ENCODE measurements around the gene TJP3. TPM values are rescaled to one million over a fixed set of nuclear protein-coding genes. Genes with fewer than 3 reads are reported as not detected.

TJP3 gene
- total and polyA plus RNA-seq, 10 of the 15 experiments (the other 5 are each of a cell fraction or from before 2014, with no cell fraction given) = 0.04 to 1.2 (median 0.29) TPM; not detected in 6

GRCh38 chr19:3687774-3688706 is 20.1 kb upstream of the TJP3 start (continued):
- no peak for TF ChIP-seq E4F1 (IDR thresholded peaks at IDR 0.05; ENCODE audit: borderline replicate concordance, partially characterized antibody)
- no peak for TF ChIP-seq JUND (IDR thresholded peaks at IDR 0.05; ENCODE audit: low read depth, low read length)
- TF ChIP-seq ZBTB33 (IDR thresholded peaks at IDR 0.05) = no peak
- TF ChIP-seq ELK1 (IDR thresholded peaks at IDR 0.05; ENCODE audit: low read depth, low read length) = no peak
- no peak for TF ChIP-seq SREBF1 (IDR thresholded peaks at IDR 0.05; ENCODE audit: low read length)
- no peak for TF ChIP-seq ATF2 (IDR thresholded peaks at IDR 0.05; ENCODE audit: low read length)
- TF ChIP-seq GABPA (IDR thresholded peaks at IDR 0.05; ENCODE audit: low read depth) = no peak
- peak; percentile 69 for TF ChIP-seq IKZF1 (conservative IDR thresholded peaks at IDR 0.05)
- TF ChIP-seq ZBTB11 (CRISPR knock-in tag; IDR thresholded peaks at IDR 0.05) = no peak
- TF ChIP-seq NBN (IDR thresholded peaks at IDR 0.05) = no peak
- peak in 1 of 2 experiments; percentile 34; a peak in 2 of 4 replicates for TF ChIP-seq IKZF2 (IDR thresholded peaks at IDR 0.05)
- TF ChIP-seq MEF2B (IDR thresholded peaks at IDR 0.05; ENCODE audit: partially characterized antibody, poor library complexity, severe bottlenecking) = peak; percentile 70
- TF ChIP-seq KAT2A (conservative IDR thresholded peaks at IDR 0.05; ENCODE audit: control insufficient read depth, low read depth, low read length) = no peak
- TF ChIP-seq ATF3 (IDR thresholded peaks at IDR 0.05; ENCODE audit: borderline replicate concordance, extremely low read depth, low read depth, low read length) = no peak
- no peak for TF ChIP-seq SMARCA5 (IDR thresholded peaks at IDR 0.05)
- no peak for TF ChIP-seq ATF7 (IDR thresholded peaks at IDR 0.05; ENCODE audit: low read depth)
- no peak for TF ChIP-seq CBX5 (IDR thresholded peaks at IDR 0.05; ENCODE audit: low read depth)
- TF ChIP-seq CREB1 (IDR thresholded peaks at IDR 0.05; ENCODE audit: low read depth) = no peak

All from GM12878 (cell line).